NOMO-1 (cell line): Measurements from ENCODE around the gene PSMA3.

Source experiments
- DNase-seq, 2 experiments: peaks; one replicate each; lab custom pipeline; 2025; ENCODE audit not compliant: unreplicated experiment in 2 of 2; lab: John Stamatoyannopoulos, UW

PSMA3 gene

GRCh38 chr14:58298477-58299400 is 54.1 kb downstream of the PSMA3 start, which contains the start of gene ARID4A:
Gene ARID4A (plus strand): TSS chr14:58298555. CDS start chr14:58299855, 1,300 bp downstream.
- DNase-seq = peak; percentile 21 to 26

GRCh38 chr14:58299401-58300330 is 55.0 kb downstream of the PSMA3 start:
- DNase-seq = peak; percentile 1 to 20

GRCh38 chr14:58301416-58301815 is 56.8 kb downstream of the PSMA3 start:
- no peak for DNase-seq

- DNase-seq = no peak
Measured at GRCh38 chr14:58305730-58306129, 61.1 kb downstream of the PSMA3 start.

GRCh38 chr14:58307597-58308316 is 63.1 kb downstream of the PSMA3 start:
- no peak for DNase-seq

- DNase-seq = no peak
Measured at GRCh38 chr14:58309086-58309485, 64.4 kb downstream of the PSMA3 start.

GRCh38 chr14:58313699-58314098 is 69.1 kb downstream of the PSMA3 start:
- DNase-seq = no peak

GRCh38 chr14:58315606-58316005 is 71.0 kb downstream of the PSMA3 start:
- no peak for DNase-seq
